ENCODE data around the gene ADCY2.

Gene ADCY2

GRCh38 chr5:7747728-7748127 is 351.8 kb downstream of the ADCY2 start:
- Histone ChIP-seq H3K27me3 (replicated peaks) (no peaks in the 10 kb centered on the region), H3K4me3 (ENCODE audit: low read depth, low read length) (no peak overlapping the region), H3K36me3 (replicated peaks) (no peaks in the 10 kb centered on the region), H3K27ac (no peak overlapping the region)
- TF ChIP-seq CTCF (IDR thresholded peaks at IDR 0.05; ENCODE audit: low read depth, low read length, missing control alignments), result no peak
- in situ Hi-C loops (cut with HindIII; ENCODE audit: low pct_ligation_motif_present, low sequenced_read_pairs), result no loop called here
- DNase-seq, result no peak

GRCh38 chr5:7749626-7750025 is 353.7 kb downstream of the ADCY2 start:
- Histone ChIP-seq H3K27me3 (replicated peaks) (no peaks in the 10 kb centered on the region), H3K4me3 (ENCODE audit: low read depth, low read length) (no peak overlapping the region), H3K27ac (no peak overlapping the region), H3K36me3 (replicated peaks) (no peaks in the 10 kb centered on the region)
- DNase-seq, result no peak
- in situ Hi-C loops (cut with HindIII; ENCODE audit: low pct_ligation_motif_present, low sequenced_read_pairs), result no loop called here
- no peak for TF ChIP-seq CTCF (IDR thresholded peaks at IDR 0.05; ENCODE audit: low read depth, low read length, missing control alignments)

- no peaks in the 10 kb centered on the region for H3K27me3 ChIP-seq (replicated peaks)
- in situ Hi-C loops (cut with HindIII; ENCODE audit: low pct_ligation_motif_present, low sequenced_read_pairs), result no loop called here
- H3K36me3 ChIP-seq (replicated peaks), result no peaks in the 10 kb centered on the region
- no peak for TF ChIP-seq CTCF (IDR thresholded peaks at IDR 0.05; ENCODE audit: low read depth, low read length, missing control alignments)
- no peak overlapping the region for H3K4me3 ChIP-seq (ENCODE audit: low read depth, low read length)
- no peak for DNase-seq
- H3K27ac ChIP-seq, result no peak overlapping the region
Observed at GRCh38 chr5:7751874-7752273, 355.9 kb downstream of the ADCY2 start.

GRCh38 chr5:7753181-7753580 is 357.2 kb downstream of the ADCY2 start:
- Histone ChIP-seq H3K36me3 (replicated peaks) (no peaks in the 10 kb centered on the region), H3K4me3 (ENCODE audit: low read depth, low read length) (no peak overlapping the region), H3K27ac (no peak overlapping the region), H3K27me3 (replicated peaks) (no peaks in the 10 kb centered on the region)
- no peak for DNase-seq
- in situ Hi-C loops (cut with HindIII; ENCODE audit: low pct_ligation_motif_present, low sequenced_read_pairs), result no loop called here
- no peak for TF ChIP-seq CTCF (IDR thresholded peaks at IDR 0.05; ENCODE audit: low read depth, low read length, missing control alignments)

GRCh38 chr5:7753596-7753995 is 357.7 kb downstream of the ADCY2 start:
- Histone ChIP-seq H3K36me3 (replicated peaks) (no peaks in the 10 kb centered on the region), H3K4me3 (ENCODE audit: low read depth, low read length) (no peak overlapping the region), H3K27ac (no peak overlapping the region), H3K27me3 (replicated peaks) (no peaks in the 10 kb centered on the region)
- DNase-seq, result no peak
- no peak for TF ChIP-seq CTCF (IDR thresholded peaks at IDR 0.05; ENCODE audit: low read depth, low read length, missing control alignments)
- in situ Hi-C loops (cut with HindIII; ENCODE audit: low pct_ligation_motif_present, low sequenced_read_pairs), result no loop called here

GRCh38 chr5:7754490-7754889 is 358.6 kb downstream of the ADCY2 start:
- no peak for DNase-seq
- in situ Hi-C loops (cut with HindIII; ENCODE audit: low pct_ligation_motif_present, low sequenced_read_pairs), result no loop called here
- no peaks in the 10 kb centered on the region for H3K27me3 ChIP-seq (replicated peaks)
- no peak overlapping the region for H3K27ac ChIP-seq
- no peak for TF ChIP-seq CTCF (IDR thresholded peaks at IDR 0.05; ENCODE audit: low read depth, low read length, missing control alignments)
- no peaks in the 10 kb centered on the region for H3K36me3 ChIP-seq (replicated peaks)
- no peak overlapping the region for H3K4me3 ChIP-seq (ENCODE audit: low read depth, low read length)

Data from brain microvascular endothelial cell (primary cell).